Middle frontal gyrus (tissue), 1 donor: ENCODE data around the gene TMEM115.

ENCODE experiments used
- DNase-seq: peaks from one replicate; pipeline ENCODE4 v3.0.0-alpha.2; 2015; ENCODE audit warnings: low spot score; ENCODE audit errors: extremely low spot score

TMEM115 gene

GRCh38 chr3:50334339-50335075, 24.8 kb downstream of the TMEM115 start:
- DNase-seq, result no peak

DNA sequence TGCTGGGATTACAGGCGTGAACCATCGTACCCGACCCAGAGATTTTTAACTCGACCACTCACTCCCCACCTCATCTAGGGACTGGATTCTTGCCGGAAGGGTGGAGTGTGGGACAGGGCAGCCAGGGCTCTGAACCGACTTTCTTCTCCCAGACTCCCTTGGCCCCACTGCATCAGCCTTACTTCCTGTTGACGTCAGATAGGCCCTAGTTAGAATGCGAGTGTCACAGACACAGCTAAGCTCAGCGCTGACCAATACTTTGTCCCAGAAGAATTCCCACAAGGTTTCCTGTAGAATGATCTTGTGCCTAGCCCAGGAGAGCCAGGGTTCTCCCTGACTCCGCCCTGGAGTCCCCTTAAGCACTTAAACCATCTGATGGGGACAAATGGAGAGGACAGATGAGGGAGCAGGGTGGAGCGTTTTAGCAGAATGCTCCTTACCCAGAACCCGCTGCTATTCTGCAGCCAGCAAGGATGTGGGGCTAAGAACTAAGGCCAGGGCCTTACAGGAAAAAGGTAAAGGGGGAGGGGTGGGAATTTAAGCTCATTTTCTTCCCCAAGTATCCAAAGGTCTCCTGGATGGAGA, 25.5 kb downstream of the TMEM115 start:
- no peak for DNase-seq

DNA sequence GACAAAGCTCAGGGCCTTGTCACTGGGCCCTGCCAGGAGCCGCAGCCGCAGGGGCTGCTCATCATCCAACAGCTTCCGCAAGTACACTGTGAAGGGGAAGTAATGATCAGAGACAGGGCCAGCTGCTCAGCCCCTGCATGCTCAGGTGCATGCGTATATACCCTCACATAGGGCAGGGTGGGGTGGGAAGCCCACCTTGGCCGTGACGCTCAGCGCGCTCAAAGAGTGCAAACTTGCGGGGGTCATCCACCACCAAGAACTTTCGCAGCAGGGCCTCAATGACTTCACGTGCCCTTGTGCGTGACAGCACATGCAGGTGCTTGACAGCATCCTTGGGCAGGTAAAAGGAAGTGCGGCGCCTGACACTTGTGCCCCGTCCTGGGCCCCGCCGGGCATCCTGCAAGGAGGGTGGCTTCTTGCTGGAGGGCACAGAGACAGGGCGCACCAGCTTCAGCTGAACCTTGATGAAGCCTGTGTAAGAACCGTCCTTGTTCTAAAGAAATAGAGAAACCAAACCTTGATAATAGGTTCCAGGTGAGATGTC, 27.9 kb downstream of the TMEM115 start:
- DNase-seq, result no peak

- no peak for DNase-seq
Observed at GRCh38 chr3:50330330-50330729, 29.0 kb downstream of the TMEM115 start.

DNA sequence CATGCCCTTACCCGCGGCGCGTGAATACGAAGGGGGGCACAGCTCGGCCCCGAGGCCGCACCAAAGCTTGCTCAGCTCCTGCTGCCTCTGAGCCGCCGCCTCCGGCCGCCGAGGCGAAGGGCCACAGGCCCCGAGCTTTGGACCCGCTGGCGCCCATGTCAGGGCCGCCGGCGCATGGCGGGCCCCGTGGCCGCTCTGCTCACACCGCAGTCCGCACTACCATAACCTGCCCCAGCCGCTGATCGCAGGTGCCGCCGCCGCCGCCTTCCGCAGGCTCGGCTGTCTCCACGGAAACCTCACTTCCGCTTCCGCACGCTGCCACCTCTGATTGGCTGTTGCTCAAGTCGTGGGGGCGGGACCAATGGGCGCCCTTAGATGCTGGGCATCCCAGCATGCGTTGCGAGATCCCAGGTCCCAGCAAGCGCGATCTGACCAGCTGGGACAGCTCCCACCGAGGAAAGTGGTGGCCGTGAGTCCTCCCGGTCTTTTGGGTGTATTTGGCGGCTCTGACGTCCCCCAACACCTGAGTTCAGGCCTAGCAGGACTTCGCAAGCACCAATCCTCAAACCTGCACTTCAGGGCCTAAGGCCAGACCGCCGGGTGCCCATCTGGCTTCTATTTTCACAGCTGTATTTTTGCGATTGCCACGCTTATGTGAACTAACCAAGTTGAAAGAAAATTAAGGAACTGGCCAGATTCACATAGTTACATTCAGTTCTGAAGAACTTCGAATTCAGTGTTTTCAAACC, 31.2 kb downstream of the TMEM115 start, which contains the start of gene TUSC2:
Gene TUSC2, minus strand, starts transcription at position 281 of the 749 bp plus-strand sequence. Its CDS starts 124 bp downstream, at position 157.
- DNase-seq, result peak; percentile 97

- DNase-seq, result no peak
Observed at GRCh38 chr3:50327129-50327528, 32.2 kb downstream of the TMEM115 start.

DNA sequence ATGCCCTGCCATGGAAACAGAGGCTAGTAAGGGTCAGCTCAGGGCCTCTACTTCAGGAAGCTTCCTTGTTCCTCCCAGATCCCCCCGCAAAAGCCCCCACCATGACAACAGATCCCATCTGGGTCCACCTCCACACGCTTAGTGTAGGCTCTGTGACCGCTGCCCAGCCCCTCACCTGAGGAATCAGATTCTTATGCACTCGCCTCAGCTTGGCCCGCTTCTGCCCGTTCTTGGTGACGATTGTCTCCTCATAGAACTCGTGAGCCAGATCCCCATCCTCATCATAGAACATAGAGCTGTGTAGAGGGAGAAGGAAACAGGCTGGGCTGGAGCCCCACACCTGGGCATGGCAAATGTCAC, 33.2 kb downstream of the TMEM115 start:
- DNase-seq, result no peak

GRCh38 chr3:50325497-50326181, 33.7 kb downstream of the TMEM115 start:
- no peak for DNase-seq

GRCh38 chr3:50325113-50325480, 34.2 kb downstream of the TMEM115 start:
- no peak for DNase-seq

GRCh38 chr3:50324351-50325112, 34.8 kb downstream of the TMEM115 start:
- DNase-seq, result no peak

- no peak for DNase-seq
Observed at GRCh38 chr3:50323614-50324199, 35.6 kb downstream of the TMEM115 start.

DNA sequence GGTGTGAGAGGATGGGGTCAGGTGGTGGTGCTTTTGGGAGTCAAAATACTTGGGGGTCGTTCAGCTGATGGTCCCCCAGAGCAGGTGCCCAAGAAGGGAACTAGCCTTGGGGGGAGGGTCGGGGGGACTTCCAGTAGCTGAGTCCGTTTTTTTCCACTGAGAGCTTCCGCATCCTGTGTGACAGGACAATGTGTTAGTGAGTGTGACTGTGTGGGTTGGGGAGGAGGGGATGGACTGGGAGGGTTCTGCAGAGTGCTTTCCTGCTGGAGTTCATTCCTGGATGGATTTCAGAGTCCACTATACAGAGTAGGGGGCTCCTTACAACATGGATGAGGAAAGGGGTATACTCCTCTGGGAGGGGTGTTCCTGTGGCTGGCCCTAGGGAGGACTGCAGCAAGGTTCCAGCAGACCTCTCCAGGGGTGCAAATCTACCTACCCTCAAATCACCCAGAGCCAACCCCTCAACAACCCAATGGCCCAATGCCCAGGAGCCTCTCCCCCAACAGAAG, 36.2 kb downstream of the TMEM115 start:
- DNase-seq, result no peak

GRCh38 chr3:50322386-50323091, 36.8 kb downstream of the TMEM115 start, which contains the start of gene HYAL2:
HYAL2 (minus strand) TSS chr3:50322745; CDS start chr3:50320489, 2,256 bp downstream.
- DNase-seq, result no peak

DNA sequence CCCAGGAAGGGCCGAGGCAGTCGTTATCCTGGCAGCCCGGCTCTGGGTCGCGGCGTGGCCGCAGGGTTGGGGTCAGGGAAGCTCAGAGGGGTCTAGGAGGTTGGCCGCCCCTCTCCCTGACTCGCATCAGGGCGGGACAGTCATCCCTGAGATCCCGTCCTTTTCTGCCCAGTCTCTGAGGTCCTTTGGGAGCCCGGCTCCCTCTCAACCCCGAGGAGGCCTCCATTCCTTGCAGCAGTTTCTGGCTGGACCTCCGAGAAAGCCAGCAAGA, 37.3 kb downstream of the TMEM115 start:
- no peak for DNase-seq

DNA sequence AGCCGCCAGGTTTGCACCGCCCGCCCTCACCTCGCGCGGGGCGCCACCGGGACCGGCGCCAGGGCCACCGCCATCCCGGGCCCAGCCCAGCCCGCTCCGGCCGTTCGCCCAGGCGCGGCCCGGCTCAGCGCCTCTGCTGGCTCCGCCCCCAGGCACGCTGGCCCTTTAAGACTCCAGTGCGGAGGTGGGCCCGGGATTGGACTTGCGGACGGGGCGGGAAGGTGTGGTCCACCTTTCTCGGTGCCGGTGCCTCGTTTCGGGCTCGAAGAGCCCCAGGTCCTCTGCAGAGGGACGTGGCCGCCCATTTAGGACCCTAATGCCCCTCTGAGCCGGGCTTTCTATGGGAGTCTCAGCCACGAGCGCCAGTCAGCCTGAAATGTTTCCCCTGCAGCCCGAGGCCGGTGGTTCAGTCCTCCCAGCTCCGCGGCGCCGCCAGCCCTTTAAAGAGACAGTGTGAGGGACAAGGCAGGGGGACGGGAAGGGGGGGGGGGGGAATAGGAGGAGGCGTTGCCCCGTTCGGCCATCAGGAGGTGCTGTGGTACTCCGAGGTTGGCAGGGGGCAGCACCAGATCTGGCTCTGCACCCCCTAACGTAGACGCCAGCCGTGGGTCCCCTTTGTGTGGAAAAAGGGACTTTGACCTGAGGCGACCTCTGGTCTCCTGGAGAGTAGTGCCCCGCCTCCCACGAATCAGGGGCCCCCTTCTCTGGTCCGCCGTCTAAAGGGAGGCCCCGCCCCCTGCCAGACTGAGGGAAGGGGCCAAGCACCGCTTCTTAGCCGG, 37.8 kb downstream of the TMEM115 start:
- DNase-seq, result peak; percentile 81

GRCh38 chr3:50320853-50321335, 38.4 kb downstream of the TMEM115 start:
- peak; percentile 56 for DNase-seq

DNA sequence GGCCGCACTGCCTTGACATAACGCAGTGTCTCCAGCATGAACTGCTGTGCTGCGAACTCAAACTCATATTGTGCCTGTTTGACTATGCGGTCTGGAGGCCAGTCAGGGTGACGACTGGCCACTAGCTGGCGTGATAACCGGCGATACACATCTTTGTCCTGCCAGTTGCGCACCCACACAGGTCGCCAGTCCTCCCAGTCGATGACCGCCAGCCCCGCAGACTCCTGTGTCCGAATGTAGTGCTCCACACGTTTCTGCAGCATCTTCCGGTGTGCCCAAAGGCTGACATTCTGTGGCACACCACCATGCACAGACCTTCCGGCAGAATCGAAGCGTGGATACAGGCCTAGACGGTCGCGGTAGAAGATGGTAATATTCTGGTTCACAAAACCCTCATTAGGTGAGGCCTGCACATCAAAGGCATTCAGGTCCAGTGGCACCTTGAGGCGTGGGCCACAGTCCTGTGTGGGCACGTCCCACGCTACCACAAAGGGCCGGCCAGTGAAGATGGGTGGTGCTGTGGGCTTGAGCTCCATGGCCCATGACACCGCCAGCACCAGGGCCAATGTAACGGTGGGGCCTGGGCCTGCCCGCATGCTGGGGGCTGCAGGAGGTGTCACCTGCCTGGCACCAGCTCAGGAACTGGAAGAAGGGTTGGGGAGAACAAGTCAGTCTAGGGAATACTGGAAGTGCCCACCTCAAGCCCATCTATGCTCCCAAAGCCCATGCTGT, 39.3 kb downstream of the TMEM115 start:
- no peak for DNase-seq
